Epithelial cell of esophagus (primary cell): ENCODE measurements around the gene GDF10.
A peak's percentile ranks its signal among the peaks of the same experiment; 100 is the strongest.

Source experiments
- DNase-seq: peaks from one replicate; pipeline ENCODE4 v3.0.0; 2010; ENCODE audit warnings: low read depth
- H3K4me3 ChIP-seq: 2 replicates; pipeline ENCODE4 v1.5.1; 2011; ENCODE audit warnings: mild to moderate bottlenecking, low read length, control low read depth
- TF ChIP-seq, protein P1 (sequence below): IDR thresholded peaks from 2 replicates; pipeline ENCODE4 v1.5.1; 2011; ENCODE audit warnings: low read depth, mild to moderate bottlenecking, low read length, control low read depth, inconsistent platforms; ENCODE audit not compliant: insufficient read depth; ENCODE audit errors: missing control alignments

GDF10 gene

GRCh38 chr10:47269294-47269693, 30.7 kb upstream of the GDF10 start:
- TF ChIP-seq, protein P1, sequence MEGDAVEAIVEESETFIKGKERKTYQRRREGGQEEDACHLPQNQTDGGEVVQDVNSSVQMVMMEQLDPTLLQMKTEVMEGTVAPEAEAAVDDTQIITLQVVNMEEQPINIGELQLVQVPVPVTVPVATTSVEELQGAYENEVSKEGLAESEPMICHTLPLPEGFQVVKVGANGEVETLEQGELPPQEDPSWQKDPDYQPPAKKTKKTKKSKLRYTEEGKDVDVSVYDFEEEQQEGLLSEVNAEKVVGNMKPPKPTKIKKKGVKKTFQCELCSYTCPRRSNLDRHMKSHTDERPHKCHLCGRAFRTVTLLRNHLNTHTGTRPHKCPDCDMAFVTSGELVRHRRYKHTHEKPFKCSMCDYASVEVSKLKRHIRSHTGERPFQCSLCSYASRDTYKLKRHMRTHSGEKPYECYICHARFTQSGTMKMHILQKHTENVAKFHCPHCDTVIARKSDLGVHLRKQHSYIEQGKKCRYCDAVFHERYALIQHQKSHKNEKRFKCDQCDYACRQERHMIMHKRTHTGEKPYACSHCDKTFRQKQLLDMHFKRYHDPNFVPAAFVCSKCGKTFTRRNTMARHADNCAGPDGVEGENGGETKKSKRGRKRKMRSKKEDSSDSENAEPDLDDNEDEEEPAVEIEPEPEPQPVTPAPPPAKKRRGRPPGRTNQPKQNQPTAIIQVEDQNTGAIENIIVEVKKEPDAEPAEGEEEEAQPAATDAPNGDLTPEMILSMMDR, result no peak
- DNase-seq, result no peak
- H3K4me3 ChIP-seq, result no peak overlapping the region

- TF ChIP-seq, protein P1, result no peak
- no peak overlapping the region for H3K4me3 ChIP-seq
- DNase-seq, result no peak
Observed at GRCh38 chr10:47276071-47276470, 23.9 kb upstream of the GDF10 start.

DNA sequence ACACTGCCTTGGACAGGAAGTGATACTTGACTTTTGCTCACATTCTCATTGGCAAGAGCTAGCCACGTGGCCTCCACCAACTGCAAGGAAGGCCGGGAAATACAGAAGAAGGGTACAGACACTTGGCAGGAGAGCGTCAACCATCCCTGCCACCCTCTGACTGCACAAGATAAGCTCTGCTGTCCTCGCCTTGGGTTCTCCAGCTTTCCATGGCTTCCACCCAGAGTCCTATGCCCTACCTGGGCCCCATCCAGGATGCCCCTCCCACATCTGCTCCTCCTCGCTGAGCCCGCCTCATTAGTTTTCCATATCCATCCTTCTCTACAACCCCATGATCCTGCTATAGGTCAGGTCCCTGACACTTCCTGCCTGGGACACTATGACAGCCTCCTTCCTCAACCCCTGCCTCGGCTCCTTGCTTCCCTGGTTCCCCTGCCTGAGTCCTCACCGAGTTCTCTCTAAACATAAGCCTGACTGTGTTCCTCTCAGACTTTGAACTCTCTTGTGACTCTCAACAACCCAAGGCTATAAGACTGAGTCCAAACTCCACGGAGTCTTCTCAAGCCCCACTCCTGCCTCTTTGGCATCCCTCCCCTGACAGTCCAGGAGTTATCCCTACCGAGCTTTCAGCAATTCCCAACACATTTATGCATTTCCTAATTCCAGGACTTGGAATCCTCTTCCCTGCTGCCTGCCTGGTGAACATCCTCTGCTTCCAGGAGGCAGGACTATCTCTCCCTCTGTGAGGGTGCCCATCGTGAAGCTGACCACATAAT, 23.2 kb upstream of the GDF10 start:
- TF ChIP-seq, protein P1, result no peak

GRCh38 chr10:47277352-47278151, 22.4 kb upstream of the GDF10 start:
- peak; percentile 47 for DNase-seq
- no peak overlapping the region for H3K4me3 ChIP-seq
- TF ChIP-seq, protein P1, result no peak

More for the DNA sequence above, 23.2 kb upstream of the GDF10 start:
- no peak overlapping the region for H3K4me3 ChIP-seq
- no peak for DNase-seq

DNA sequence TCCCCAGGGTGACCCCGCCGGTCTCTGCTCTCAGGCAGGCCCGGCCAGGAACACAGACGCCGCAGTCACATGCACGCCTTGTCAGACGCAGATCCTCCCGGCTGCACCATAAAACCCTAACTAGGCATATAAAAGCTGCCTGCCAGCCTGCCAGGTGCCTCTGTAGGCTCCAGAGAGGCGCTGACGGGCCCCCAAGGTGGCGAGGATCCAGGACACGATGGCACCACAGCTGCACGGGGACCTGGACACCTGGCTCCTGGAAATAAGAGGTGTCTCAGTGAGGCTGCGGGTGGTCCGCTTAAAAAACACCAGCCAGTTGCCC, 21.9 kb upstream of the GDF10 start:
- H3K4me3 ChIP-seq, result no peak overlapping the region
- TF ChIP-seq, protein P1, result no peak

DNA sequence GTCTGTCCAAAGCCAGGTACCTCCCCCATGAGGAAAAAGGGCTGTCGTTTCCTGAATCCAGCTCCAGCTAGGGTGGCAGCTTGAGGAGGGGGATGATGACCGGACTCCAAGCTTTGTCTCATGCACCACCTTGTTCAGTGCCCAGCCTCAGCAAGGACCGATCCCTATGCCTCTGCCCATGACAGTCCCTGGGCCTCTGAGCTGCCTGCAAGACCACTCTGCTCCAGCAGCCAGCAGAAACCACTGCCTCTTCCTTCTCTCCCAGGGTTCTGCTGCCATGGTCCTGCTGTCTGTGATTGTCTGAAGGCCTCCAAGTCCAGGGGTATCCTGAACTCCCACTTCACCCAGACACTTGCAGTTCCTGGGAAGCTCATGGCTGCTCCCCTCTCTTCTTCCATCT, 21.3 kb upstream of the GDF10 start:
- H3K4me3 ChIP-seq, result no peak overlapping the region
- no peak for DNase-seq
- TF ChIP-seq, protein P1, result no peak

More for the DNA sequence above, 21.9 kb upstream of the GDF10 start:
- DNase-seq, result no peak

- H3K4me3 ChIP-seq, result no peak overlapping the region
- TF ChIP-seq, protein P1, result no peak
- no peak for DNase-seq
Observed at GRCh38 chr10:47279276-47279675, 20.7 kb upstream of the GDF10 start.
